HUES6 (cell line): ENCODE measurements around the gene FRMPD4.

Source experiments
- H3K27ac ChIP-seq: 2 replicates; pipeline ENCODE4 v1.7.0; 2013; ENCODE audit warnings: low read depth, mild to moderate bottlenecking, low read length, inconsistent platforms
- H3K27me3 ChIP-seq: 2 replicates; pipeline ENCODE4 v1.6.1; 2013; ENCODE audit warnings: low read length; ENCODE audit not compliant: control insufficient read depth, insufficient read depth
- H3K36me3 ChIP-seq: 2 replicates; pipeline ENCODE4 v1.6.1; 2013; ENCODE audit warnings: low read length; ENCODE audit not compliant: control insufficient read depth, insufficient read depth
- H3K4me1 ChIP-seq: 2 replicates; pipeline ENCODE4 v1.6.1; 2013; ENCODE audit warnings: low read length; ENCODE audit not compliant: control insufficient read depth, insufficient read depth
- H3K4me3 ChIP-seq: 2 replicates; pipeline ENCODE4 v1.5.1; 2013; ENCODE audit warnings: low read depth, low read length
- H3K9ac ChIP-seq: one replicate; pipeline ENCODE4 v1.6.1; 2013; ENCODE audit warnings: mild to moderate bottlenecking, low read length
- H3K9me3 ChIP-seq: 2 replicates; pipeline ENCODE4 v1.6.1; 2013; ENCODE audit warnings: low read depth, low read length; ENCODE audit not compliant: control insufficient read depth, insufficient read depth

FRMPD4 gene

DNA sequence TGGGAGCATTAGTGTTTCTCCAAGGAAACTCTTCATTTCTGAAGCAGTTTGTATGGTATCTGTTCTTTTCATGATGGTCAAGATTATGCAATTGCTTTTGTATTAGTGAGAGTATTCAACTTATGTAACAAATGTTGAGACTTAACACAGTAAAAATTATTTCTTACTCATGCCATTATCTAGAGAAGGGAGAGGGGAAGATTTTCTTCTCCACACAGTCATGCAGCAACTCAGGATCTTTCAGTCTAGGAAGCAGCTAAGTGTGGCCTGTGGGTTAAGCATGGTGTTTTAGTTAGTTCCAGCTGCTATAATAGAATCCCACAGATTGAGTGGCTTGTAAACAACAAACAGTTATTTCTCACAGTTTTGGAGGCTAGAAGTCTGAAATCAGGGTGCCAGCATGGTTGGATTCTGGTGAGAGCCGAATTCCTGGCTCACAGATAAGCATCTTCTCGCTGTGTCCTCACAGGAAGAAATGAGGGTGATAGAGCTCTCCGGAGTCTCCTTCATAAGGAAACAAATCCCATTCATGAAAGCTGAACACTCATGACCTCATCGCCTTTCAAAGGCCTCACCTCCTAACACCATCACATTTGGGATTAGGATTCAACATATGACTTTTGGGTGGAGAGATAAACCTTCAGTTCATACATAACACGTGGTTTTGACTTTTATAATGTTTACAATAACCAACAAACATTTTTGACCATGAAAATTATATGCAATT, 101.2 kb downstream of the FRMPD4 start:
- Histone ChIP-seq H3K27me3 (no peaks in the 10 kb centered on the region; the same call in 1 of the 2 replicates), H3K4me3 (no peak overlapping the region), H3K4me1 (no peaks in the 10 kb centered on the region), H3K9me3 (no peaks in the 10 kb centered on the region), H3K9ac (no peak overlapping the region), H3K27ac (no peak overlapping the region), H3K36me3 (no peaks in the 10 kb centered on the region)

- no peaks in the 10 kb centered on the region for H3K9me3 ChIP-seq
- H3K9ac ChIP-seq, result no peak overlapping the region
- H3K27me3 ChIP-seq, result no peaks in the 10 kb centered on the region; the same call in 1 of the 2 replicates
Observed at GRCh38 chrX:12240491-12240890, 102.2 kb downstream of the FRMPD4 start.

GRCh38 chrX:12241026-12241425, 102.8 kb downstream of the FRMPD4 start:
- no peak overlapping the region for H3K27ac ChIP-seq
- no peaks in the 10 kb centered on the region for H3K9me3 ChIP-seq
- H3K4me1 ChIP-seq, result 0 out of 2 replicates have a peak, but pooled peaks cover 8% of the 10 kb centered on the region
- H3K36me3 ChIP-seq, result no peaks in the 10 kb centered on the region
- H3K4me3 ChIP-seq, result no peak overlapping the region
- H3K27me3 ChIP-seq, result no peaks in the 10 kb centered on the region; the same call in 1 of the 2 replicates
- H3K9ac ChIP-seq, result no peak overlapping the region

More at GRCh38 chrX:12240491-12240890, 102.2 kb downstream of the FRMPD4 start:
- H3K4me1 ChIP-seq, result 0 out of 2 replicates have a peak, but pooled peaks cover 6% of the 10 kb centered on the region
- H3K4me3 ChIP-seq, result no peak overlapping the region
- H3K27ac ChIP-seq, result no peak overlapping the region
- no peaks in the 10 kb centered on the region for H3K36me3 ChIP-seq

- Histone ChIP-seq H3K36me3 (no peaks in the 10 kb centered on the region), H3K9ac (no peak overlapping the region), H3K4me1 (0 out of 2 replicates have a peak, but pooled peaks cover 8% of the 10 kb centered on the region), H3K27me3 (no peaks in the 10 kb centered on the region; the same call in 1 of the 2 replicates), H3K4me3 (no peak overlapping the region), H3K27ac (no peak overlapping the region), H3K9me3 (no peaks in the 10 kb centered on the region)
Observed at GRCh38 chrX:12245650-12246645, 107.7 kb downstream of the FRMPD4 start.

DNA sequence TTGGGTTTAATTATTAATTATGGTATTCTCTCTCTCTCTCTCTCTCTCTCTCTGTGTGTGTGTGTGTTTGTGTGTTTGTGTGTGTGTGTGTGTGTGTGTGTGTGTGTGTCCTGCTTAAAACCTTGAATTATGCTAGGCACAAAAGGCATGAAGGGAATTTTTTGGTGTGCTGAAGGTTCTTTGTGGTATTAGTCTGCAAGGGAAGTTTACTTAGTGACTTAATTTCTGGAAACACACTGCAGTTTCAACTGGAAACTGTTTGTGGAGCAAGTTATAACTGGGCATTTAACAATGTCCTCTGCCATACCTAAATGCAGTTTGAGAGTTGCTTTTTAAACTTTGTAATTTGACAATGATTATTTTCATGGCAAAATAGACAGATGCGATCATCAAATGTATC, 111.7 kb downstream of the FRMPD4 start:
- H3K4me3 ChIP-seq, result no peak overlapping the region
- 0 out of 2 replicates have a peak, but pooled peaks cover 7% of the 10 kb centered on the region for H3K4me1 ChIP-seq
- no peak overlapping the region for H3K27ac ChIP-seq
- no peaks in the 10 kb centered on the region for H3K36me3 ChIP-seq
- H3K9me3 ChIP-seq, result no peaks in the 10 kb centered on the region
- H3K9ac ChIP-seq, result no peak overlapping the region
- H3K27me3 ChIP-seq, result no peaks in the 10 kb centered on the region; the same call in 1 of the 2 replicates

DNA sequence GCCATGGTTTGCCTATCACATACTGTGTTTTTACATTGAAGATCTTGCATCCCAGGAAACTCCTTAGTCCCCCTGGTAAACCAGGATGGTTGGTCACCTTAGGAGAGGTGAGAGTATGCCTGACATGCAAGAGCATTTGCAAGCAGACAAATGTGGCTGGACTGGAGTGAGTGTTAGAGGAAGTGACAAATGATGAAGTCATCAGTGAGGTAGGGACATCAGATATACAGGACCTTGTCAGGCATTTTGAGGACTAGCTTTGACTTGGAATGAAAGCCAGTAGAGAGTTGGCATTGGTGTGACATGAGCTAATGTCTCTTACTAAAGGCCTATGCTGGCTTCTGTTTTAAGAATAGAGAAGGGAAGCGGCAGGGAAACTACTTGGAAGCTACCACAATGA, 124.9 kb downstream of the FRMPD4 start:
- H3K27me3 ChIP-seq, result peaks cover 5% of the 10 kb centered on the region; the same call in 1 of the 2 replicates
- H3K36me3 ChIP-seq, result no peaks in the 10 kb centered on the region
- H3K4me1 ChIP-seq, result no peaks in the 10 kb centered on the region
- no peak overlapping the region for H3K9ac ChIP-seq
- H3K27ac ChIP-seq, result no peak overlapping the region
- no peak overlapping the region for H3K4me3 ChIP-seq
- no peaks in the 10 kb centered on the region; the same call in none of the 2 replicates for H3K9me3 ChIP-seq

- Histone ChIP-seq H3K27me3 (no peaks in the 10 kb centered on the region; the same call in 1 of the 2 replicates), H3K4me3 (no peak overlapping the region), H3K4me1 (peaks cover 6% of the 10 kb centered on the region; the same call in 1 of the 2 replicates), H3K9me3 (no peaks in the 10 kb centered on the region), H3K36me3 (no peaks in the 10 kb centered on the region), H3K27ac (no peak overlapping the region), H3K9ac (no peak overlapping the region)
Observed at GRCh38 chrX:12269484-12269883, 131.2 kb downstream of the FRMPD4 start.

DNA sequence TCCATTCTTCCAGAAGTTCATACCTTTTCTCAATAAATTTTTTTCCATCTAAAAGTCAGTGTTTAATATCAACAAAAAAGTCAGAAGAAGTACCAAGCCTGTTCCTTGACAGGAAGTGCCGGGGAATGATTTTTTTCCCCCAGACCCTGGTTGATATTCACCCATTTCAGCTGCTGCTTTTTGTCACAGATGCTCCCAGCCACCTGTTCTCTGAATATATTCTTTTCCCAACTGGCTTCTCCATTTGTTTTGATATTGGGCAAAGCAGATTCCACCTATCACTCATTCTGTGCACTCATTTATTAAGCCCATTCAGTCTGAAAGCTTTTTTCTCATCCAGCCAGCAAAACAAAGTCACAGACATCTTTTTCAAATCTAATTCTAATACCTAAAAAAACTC, 139.9 kb downstream of the FRMPD4 start:
- Histone ChIP-seq H3K9me3 (peaks cover 6% of the 10 kb centered on the region), H3K4me3 (no peak overlapping the region), H3K36me3 (no peaks in the 10 kb centered on the region), H3K9ac (no peak overlapping the region), H3K4me1 (no peaks in the 10 kb centered on the region), H3K27me3 (peaks cover 3% of the 10 kb centered on the region; the same call in 1 of the 2 replicates), H3K27ac (no peak overlapping the region)

DNA sequence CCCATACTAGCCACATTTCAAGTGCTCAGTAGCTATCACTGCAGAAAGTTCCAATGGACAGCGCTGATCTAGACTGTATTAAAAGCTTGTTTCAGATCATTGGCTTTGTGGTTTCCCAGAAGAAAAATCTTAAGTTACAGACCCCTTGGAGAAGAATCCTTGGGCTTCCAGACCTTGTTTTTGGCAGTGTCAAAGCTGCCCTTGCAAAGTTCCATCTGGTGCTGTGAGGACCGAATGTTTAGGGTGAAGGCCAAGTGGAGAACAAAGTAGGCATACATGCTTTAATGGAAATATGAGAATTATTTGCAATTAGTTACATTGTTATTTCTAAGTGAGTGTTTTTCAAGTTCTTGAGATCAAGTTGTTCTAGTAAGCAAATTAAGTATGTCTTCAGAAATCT, 144.7 kb downstream of the FRMPD4 start:
- Histone ChIP-seq H3K4me3 (no peak overlapping the region), H3K9ac (no peak overlapping the region), H3K36me3 (no peaks in the 10 kb centered on the region), H3K27me3 (peaks cover 4% of the 10 kb centered on the region; the same call in 1 of the 2 replicates), H3K9me3 (no peaks in the 10 kb centered on the region), H3K4me1 (no peaks in the 10 kb centered on the region), H3K27ac (no peak overlapping the region)

DNA sequence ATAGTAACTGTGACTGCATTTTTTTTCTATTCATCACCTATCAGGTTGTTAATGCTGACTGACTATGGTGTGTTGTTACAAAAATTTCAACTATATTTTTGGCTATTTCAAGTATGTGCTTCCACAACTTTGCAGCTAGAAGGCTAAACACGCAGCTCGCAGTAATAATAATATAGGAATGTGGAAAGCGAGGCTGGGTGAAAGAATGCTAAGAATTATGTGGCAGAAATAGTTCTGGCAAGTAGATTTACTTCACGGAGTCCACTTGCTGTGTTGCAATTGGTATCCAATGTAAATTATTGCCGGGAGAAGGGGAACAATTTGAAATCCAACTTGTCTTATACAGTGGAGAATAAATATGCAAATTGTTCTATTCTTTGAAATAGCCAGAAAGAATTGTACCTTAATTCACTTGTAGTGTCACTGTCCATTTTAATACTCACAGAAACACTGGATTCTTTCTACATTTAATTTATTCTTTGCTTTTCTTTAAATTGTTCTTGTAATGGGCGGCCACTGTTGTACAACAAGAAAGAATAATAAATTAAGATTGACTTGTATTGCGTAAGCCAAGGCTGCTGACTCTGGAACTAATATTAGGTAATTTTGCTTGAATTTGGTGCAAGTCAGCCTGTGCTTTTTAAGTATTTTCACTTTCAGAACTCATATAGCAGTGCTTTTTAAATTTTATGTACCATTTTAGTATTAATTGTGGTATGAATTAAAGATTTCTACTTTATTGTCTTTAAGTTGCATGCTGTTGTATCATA, 154.9 kb downstream of the FRMPD4 start:
- no peaks in the 10 kb centered on the region; the same call in 1 of the 2 replicates for H3K27me3 ChIP-seq
- no peaks in the 10 kb centered on the region for H3K36me3 ChIP-seq
- H3K9me3 ChIP-seq, result no peaks in the 10 kb centered on the region
- H3K27ac ChIP-seq, result no peak overlapping the region
- H3K4me3 ChIP-seq, result no peak overlapping the region
- H3K9ac ChIP-seq, result no peak overlapping the region
- 0 out of 2 replicates have a peak, but pooled peaks cover 5% of the 10 kb centered on the region for H3K4me1 ChIP-seq
